Measurements from ENCODE around the gene CTXN2. TPM values are rescaled to one million over a fixed set of nuclear protein-coding genes. Genes with fewer than 3 reads are reported as not detected.

CTXN2 gene
- total RNA-seq, 4 donors from 2014 or later: not detected

DNA sequence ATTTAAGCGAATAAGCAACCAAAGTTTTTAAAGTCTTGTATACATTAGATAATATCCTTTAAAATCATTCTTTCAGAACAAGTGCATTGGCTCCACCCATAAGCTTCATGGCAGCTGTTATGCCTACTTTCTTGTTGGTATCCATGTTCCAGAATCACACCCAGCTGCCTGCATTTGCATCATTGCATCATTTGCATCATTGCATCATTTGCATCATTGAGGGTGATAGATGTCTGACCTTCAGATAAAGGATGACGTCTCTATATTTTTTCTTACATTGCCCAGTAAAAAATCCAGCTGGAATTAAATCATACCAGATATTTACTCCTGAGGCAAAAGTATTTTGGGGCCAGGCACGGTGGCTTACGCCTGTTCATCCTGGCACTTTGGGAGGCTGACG, 56.9 kb downstream of the CTXN2 start:
- no peak for DNase-seq (ENCODE audit: low spot score in 2 of 2)
- no peak overlapping the region for H3K27ac ChIP-seq
- no peak overlapping the region for H3K4me3 ChIP-seq
- no peaks in the 10 kb centered on the region for H3K9me3 ChIP-seq
- H3K36me3 ChIP-seq: no peaks in the 10 kb centered on the region
- TF ChIP-seq POLR2A (IDR thresholded peaks at IDR 0.05): no peak
- no peak for TF ChIP-seq EP300 (IDR thresholded peaks at IDR 0.05)
- TF ChIP-seq, protein P1, sequence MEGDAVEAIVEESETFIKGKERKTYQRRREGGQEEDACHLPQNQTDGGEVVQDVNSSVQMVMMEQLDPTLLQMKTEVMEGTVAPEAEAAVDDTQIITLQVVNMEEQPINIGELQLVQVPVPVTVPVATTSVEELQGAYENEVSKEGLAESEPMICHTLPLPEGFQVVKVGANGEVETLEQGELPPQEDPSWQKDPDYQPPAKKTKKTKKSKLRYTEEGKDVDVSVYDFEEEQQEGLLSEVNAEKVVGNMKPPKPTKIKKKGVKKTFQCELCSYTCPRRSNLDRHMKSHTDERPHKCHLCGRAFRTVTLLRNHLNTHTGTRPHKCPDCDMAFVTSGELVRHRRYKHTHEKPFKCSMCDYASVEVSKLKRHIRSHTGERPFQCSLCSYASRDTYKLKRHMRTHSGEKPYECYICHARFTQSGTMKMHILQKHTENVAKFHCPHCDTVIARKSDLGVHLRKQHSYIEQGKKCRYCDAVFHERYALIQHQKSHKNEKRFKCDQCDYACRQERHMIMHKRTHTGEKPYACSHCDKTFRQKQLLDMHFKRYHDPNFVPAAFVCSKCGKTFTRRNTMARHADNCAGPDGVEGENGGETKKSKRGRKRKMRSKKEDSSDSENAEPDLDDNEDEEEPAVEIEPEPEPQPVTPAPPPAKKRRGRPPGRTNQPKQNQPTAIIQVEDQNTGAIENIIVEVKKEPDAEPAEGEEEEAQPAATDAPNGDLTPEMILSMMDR (IDR thresholded peaks at IDR 0.05): no peak
- H3K4me1 ChIP-seq: no peaks in the 10 kb centered on the region
- WGBS, 2 donors: 94 to 98% methylated on average over 5 of the region's 5 CpGs
- H3K27me3 ChIP-seq: no peaks in the 10 kb centered on the region

DNA sequence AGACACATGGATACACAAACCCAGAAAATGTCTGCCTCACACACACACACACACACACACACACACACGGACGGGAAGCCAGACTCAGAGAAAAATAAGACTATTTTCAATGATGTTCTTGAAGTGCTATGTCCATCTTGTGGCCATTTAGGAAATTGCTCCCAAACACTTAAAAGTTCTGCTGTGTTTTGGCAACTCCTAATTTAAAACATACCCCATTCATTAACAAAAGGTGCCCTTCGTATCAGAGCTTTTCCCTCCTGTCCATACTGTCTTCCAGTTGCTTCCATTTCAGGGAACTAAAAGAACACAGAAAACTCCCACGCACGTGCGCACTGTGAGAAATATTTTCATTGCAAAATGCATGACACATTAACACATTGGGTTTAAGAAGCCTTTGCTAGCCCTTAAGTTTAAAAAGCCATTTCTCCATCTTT, 59.2 kb downstream of the CTXN2 start:
- TF ChIP-seq EP300 (IDR thresholded peaks at IDR 0.05) (no peak), POLR2A (IDR thresholded peaks at IDR 0.05) (no peak)
- TF ChIP-seq, protein P1 (IDR thresholded peaks at IDR 0.05): peak; percentile 51 to 77 (median 59)
- Histone ChIP-seq H3K36me3 (no peaks in the 10 kb centered on the region), H3K4me3 (no peak overlapping the region), H3K9me3 (no peaks in the 10 kb centered on the region), H3K4me1 (no peaks in the 10 kb centered on the region), H3K27ac (no peak overlapping the region), H3K27me3 (no peaks in the 10 kb centered on the region)
- DNase-seq (ENCODE audit: low spot score in 2 of 2): peak in 1 of 2 donors; percentile 68
- WGBS, 2 donors: 23 to 26% methylated on average over 6 of the region's 6 CpGs

DNA sequence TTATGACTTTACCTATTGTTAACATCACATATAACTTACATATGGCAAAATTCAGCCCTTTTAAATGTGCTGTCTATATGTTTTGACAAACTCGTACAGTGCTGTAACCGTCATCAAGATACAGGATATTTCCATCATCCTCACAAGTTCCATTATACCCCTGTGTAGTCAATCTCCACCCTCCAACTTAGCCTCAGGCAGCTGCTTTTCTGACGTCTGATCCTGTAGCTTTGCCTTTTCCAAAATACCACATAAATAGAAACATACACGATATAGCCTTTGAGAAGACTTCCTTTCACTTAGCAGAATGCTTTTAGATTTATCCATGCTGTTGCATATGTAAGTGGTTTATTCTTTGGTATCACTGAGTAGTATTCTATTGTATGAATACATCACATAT, 61.7 kb downstream of the CTXN2 start:
- DNase-seq (ENCODE audit: low spot score in 2 of 2): no peak
- TF ChIP-seq EP300 (IDR thresholded peaks at IDR 0.05) (no peak), POLR2A (IDR thresholded peaks at IDR 0.05) (no peak)
- TF ChIP-seq, protein P1 (IDR thresholded peaks at IDR 0.05): no peak
- 51 to 59% methylated on average over 4 of the region's 4 CpGs for WGBS, 2 donors
- Histone ChIP-seq H3K4me3 (no peak overlapping the region), H3K9me3 (no peaks in the 10 kb centered on the region), H3K27me3 (no peaks in the 10 kb centered on the region), H3K36me3 (no peaks in the 10 kb centered on the region), H3K4me1 (no peaks in the 10 kb centered on the region), H3K27ac (no peak overlapping the region)

Other genes with a start within 250 kb of the CTXN2 start
- gene SLC24A5, start 70.7 kb upstream of the CTXN2 start, total RNA-seq: under 1 TPM in 3 of 4 donors, not detected in 1; 0.20 to 0.84 (median 0.44) TPM
- gene MYEF2, start 13.4 kb upstream of the CTXN2 start, total RNA-seq: 10 to 100 TPM; 26.8 to 59.0 (median 34.5) TPM
- not detected for gene SLC12A1, start 14.6 kb downstream of the CTXN2 start, total RNA-seq
- 100 to 1,000 TPM in 3 of 4 donors, 10 to 100 TPM in 1; 82.8 to 160 (median 123) TPM for gene DUT, start 139.8 kb downstream of the CTXN2 start, total RNA-seq